ENCODE results near the gene KIRREL3.

- TF ChIP-seq CTCF (IDR thresholded peaks at IDR 0.05; ENCODE audit: insufficient read depth, low read length, poor library complexity, severe bottlenecking) = no peak
- no peak for TF ChIP-seq EZH2phosphoT487 (conservative IDR thresholded peaks at IDR 0.05; ENCODE audit: low read length)
These were observed 263.6 kb downstream of the KIRREL3 start for GRCh38 chr11:126736682-126737572.

Data from SU-DHL-6 (cell line).